GM12872 (cell line): Measurements from ENCODE around the gene ATP1B1.

ENCODE experiments used
- CTCF ChIP-seq: IDR thresholded peaks from 3 replicates; pipeline ENCODE4 v1.5.1; 2011; ENCODE audit warnings: low read depth, mild to moderate bottlenecking, low read length, moderate library complexity; ENCODE audit not compliant: insufficient read depth

Gene ATP1B1

GRCh38 chr1:169160845-169161495 is 54.5 kb downstream of the ATP1B1 start:
- no peak for TF ChIP-seq CTCF

GRCh38 chr1:169161496-169162194 is 55.2 kb downstream of the ATP1B1 start:
- TF ChIP-seq CTCF: no peak

GRCh38 chr1:169163059-169163458 is 56.6 kb downstream of the ATP1B1 start:
- TF ChIP-seq CTCF: no peak

GRCh38 chr1:169175461-169175860 is 69.0 kb downstream of the ATP1B1 start:
- no peak for TF ChIP-seq CTCF

GRCh38 chr1:169180174-169180573 is 73.7 kb downstream of the ATP1B1 start:
- no peak for TF ChIP-seq CTCF
